Adrenal gland (tissue), 12 donors: ENCODE data around the gene CFD. TPM values are rescaled to one million over a fixed set of nuclear protein-coding genes. Genes with fewer than 3 reads are reported as not detected.
"Not testable (repeated sequence)": the region's sequence is repeated elsewhere in the genome, so short reads cannot be mapped to it uniquely, and the experiment has no call there.

Experiments used
- DNase-seq, 7 donors: peaks; one replicate each; pipeline ENCODE4 v3.0.0-alpha.2; 2019 to 2020
- H3K27ac ChIP-seq, 5 donors: fragments of 200-600 bp; sonication (generic) in 4 of 5; 1 replicate in 3 of 5; 2 replicates in 2 of 5; pipeline versions ENCODE4 v1.5.1 to v1.8.0; 2016 to 2020; ENCODE audit warnings: mild to moderate bottlenecking in 1 of 5
- H3K27me3 ChIP-seq: fragments of 200-600 bp; 2 replicates; pipeline ENCODE4 v1.8.0; 2021
- H3K36me3 ChIP-seq, 2 donors: fragments of 200-600 bp; replicated peaks in 1 of 2; 1 replicate in 1 of 2; 2 replicates in 1 of 2; pipeline versions ENCODE4 v1.5.1 to v1.8.0; 2018 to 2022
- H3K4me1 ChIP-seq, 2 donors: fragments of 200-600 bp; replicated peaks in 1 of 2; 1 replicate in 1 of 2; 2 replicates in 1 of 2; pipeline versions ENCODE4 v1.5.1 to v1.8.0; 2018 to 2021
- H3K4me3 ChIP-seq, 4 donors: fragments of 200-600 bp; sonication (generic) in 3 of 4; one replicate each; pipeline ENCODE4 v1.5.1; 2016 to 2018
- H3K9me3 ChIP-seq, 3 donors: fragments of 200-600 bp; sonication (generic) in 1 of 3; replicated peaks in 1 of 3; 1 replicate in 2 of 3; 2 replicates in 1 of 3; pipeline versions ENCODE4 v1.5.1 to v1.8.0; 2016 to 2021
- POLR2A ChIP-seq, 2 donors: fragments of 450-650 bp; IDR thresholded peaks; one replicate each; pipeline ENCODE4 v1.6.1; 2017; ENCODE audit warnings: antibody characterized with exemption in 2 of 2, mild to moderate bottlenecking in 2 of 2, moderate library complexity in 1 of 2
- WGBS, 4 donors: extraction: QIAGEN DNeasy Blood & Tissue Kit in 2 of 4; methylation state at CpG; one replicate each; pipeline versions ENCODE4 v1.1.5 to v1.1.7; 2013 to 2017; 5-methylcytosine and 5-hydroxymethylcytosine counted together
- intact Hi-C, 2 donors: fragments of 100-400 bp; cut with DNase I; formaldehyde crosslinking; loops; one replicate each; pipeline versions ENCODE4 v1.14.1 to v1.15.0; 2022 to 2023
- polyA plus RNA-seq, 3 donors: library from polyadenylated mRNA; stranded (reverse); fragments of 200-250 nt in 2 of 3; fragments of 350-450 nt in 1 of 3; fragmentation: Illumina TruSeq in 1 of 3; extraction: RNeasy Lipid Tissue Mini Kit (QIAGEN cat#74804) in 1 of 3; gene quantifications; one replicate each; pipeline ENCODE4 v1.2.3, GENCODE V29; 2013 to 2014
- total RNA-seq, 9 donors: library from RNA; depleted of rRNA in 4 of 9; stranded (reverse); fragments of >200 nt in 4 of 9; fragments of 120-200 nt in 1 of 9; fragmentation: NEBNext Ultra II Directional in 1 of 9; extraction: Animal tissue kit (Norgen Biotek cat#: 25700) in 1 of 9; gene quantifications; one replicate each; pipeline versions ENCODE4 v1.1.0 to v1.2.4, GENCODE V29; 2013 to 2023
- TF ChIP-seq, protein P1 (sequence below), 6 experiments: fragments of 450-650 bp in 4 of 6; fragments of 200-600 bp in 2 of 6; sonication (generic) in 1 of 6; IDR thresholded peaks; 1 replicate in 5 of 6; 2 replicates in 1 of 6; pipeline versions ENCODE4 v1.5.1 to v1.8.0; 2016 to 2021; ENCODE audit warnings: antibody characterized with exemption in 6 of 6, mild to moderate bottlenecking in 2 of 6, moderate library complexity in 1 of 6
- donor health status: healthy with polysubstance abuse.
- donor health status: Bipolar disorder and iron deficiency.
- donor health status: DM: yes; HTN: yes; CAD: no.
- donor health status: DM: no; HTN: no; CAD: no.
- donor health status: DM: no; HTN: no; CAD: no.
- donor health status: DM: yes; HTN: yes; CAD: no.

Gene CFD
- total and polyA plus RNA-seq, 12 donors, result 0.92 to 466 (median 55.1) TPM

DNA sequence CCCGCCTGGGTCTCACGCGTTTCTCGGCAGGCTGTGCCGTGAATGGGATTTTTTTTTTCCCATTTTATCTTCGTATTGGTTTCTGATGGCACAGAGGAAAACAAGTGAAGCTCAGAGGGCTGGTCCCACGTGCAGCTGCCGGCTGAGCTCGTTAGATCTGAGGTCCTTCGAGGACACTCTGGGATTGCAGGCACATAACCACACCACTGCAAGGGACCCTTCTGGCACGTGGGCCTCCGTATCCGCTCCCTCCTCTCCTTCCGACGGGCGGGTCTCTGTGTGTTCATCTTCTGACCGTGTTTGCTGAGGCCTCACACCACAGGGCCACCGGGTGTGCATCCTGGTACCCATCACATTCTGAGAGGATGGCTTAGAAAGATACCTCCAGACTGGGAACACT, 16.6 kb downstream of the CFD start:
- TF ChIP-seq POLR2A (IDR thresholded peaks at IDR 0.05), result no peak
- TF ChIP-seq, protein P1, sequence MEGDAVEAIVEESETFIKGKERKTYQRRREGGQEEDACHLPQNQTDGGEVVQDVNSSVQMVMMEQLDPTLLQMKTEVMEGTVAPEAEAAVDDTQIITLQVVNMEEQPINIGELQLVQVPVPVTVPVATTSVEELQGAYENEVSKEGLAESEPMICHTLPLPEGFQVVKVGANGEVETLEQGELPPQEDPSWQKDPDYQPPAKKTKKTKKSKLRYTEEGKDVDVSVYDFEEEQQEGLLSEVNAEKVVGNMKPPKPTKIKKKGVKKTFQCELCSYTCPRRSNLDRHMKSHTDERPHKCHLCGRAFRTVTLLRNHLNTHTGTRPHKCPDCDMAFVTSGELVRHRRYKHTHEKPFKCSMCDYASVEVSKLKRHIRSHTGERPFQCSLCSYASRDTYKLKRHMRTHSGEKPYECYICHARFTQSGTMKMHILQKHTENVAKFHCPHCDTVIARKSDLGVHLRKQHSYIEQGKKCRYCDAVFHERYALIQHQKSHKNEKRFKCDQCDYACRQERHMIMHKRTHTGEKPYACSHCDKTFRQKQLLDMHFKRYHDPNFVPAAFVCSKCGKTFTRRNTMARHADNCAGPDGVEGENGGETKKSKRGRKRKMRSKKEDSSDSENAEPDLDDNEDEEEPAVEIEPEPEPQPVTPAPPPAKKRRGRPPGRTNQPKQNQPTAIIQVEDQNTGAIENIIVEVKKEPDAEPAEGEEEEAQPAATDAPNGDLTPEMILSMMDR (IDR thresholded peaks at IDR 0.05), result no peak
- peaks cover 0 to 30% of the 10 kb centered on the region in 2 donors for H3K36me3 ChIP-seq
- 84 to 89% (median 87%) methylated on average over 15 to 18 of the region's 18 CpGs for WGBS, 4 donors
- peaks cover 8 to 9% of the 10 kb centered on the region in 2 donors for H3K4me1 ChIP-seq
- intact Hi-C loops, result no loop called here
- no peak overlapping the region for H3K27ac ChIP-seq
- DNase-seq, result no peak
- no peak overlapping the region for H3K4me3 ChIP-seq
- no peaks in the 10 kb centered on the region for H3K9me3 ChIP-seq
- no peaks in the 10 kb centered on the region for H3K27me3 ChIP-seq

DNA sequence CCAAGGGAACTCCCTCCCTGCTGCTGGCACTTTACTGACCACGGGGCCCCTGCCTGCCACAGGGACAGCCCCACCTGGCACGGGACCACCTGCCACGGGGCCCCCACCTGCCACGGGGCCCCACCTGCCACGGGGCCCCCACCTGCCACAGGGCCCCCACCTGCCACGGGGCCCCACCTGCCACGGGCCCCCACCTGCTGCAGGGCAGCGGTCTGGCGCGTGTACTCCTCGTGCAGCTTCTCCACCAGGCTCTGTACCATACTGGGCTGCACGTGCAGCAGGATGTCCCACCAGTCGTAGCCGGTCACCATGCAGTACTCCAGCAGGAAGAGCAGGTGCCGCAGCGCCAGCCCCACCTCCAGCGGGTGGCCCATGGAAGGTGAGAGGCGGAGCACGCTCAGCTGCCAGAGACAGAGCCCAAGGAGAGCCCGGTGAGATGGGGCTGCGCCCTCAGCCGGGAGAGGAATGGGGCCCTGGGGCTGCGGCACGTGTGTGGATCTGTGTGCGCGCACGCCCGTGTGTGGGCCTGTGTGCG, 17.4 kb downstream of the CFD start:
- H3K4me1 ChIP-seq, result peaks cover 7 to 8% of the 10 kb centered on the region in 2 donors
- H3K9me3 ChIP-seq, result no peaks in the 10 kb centered on the region
- no peak overlapping the region for H3K4me3 ChIP-seq
- no peak for DNase-seq
- H3K27ac ChIP-seq, result no peak overlapping the region
- WGBS, 4 donors, result 80 to 94% (median 90%) methylated on average over 7 to 29 of the region's 29 CpGs
- intact Hi-C loops, result no loop called here
- H3K27me3 ChIP-seq, result no peaks in the 10 kb centered on the region
- H3K36me3 ChIP-seq, result peaks cover 0 to 33% of the 10 kb centered on the region in 2 donors
- TF ChIP-seq, protein P1 (IDR thresholded peaks at IDR 0.05), result no peak
- no peak for TF ChIP-seq POLR2A (IDR thresholded peaks at IDR 0.05)

DNA sequence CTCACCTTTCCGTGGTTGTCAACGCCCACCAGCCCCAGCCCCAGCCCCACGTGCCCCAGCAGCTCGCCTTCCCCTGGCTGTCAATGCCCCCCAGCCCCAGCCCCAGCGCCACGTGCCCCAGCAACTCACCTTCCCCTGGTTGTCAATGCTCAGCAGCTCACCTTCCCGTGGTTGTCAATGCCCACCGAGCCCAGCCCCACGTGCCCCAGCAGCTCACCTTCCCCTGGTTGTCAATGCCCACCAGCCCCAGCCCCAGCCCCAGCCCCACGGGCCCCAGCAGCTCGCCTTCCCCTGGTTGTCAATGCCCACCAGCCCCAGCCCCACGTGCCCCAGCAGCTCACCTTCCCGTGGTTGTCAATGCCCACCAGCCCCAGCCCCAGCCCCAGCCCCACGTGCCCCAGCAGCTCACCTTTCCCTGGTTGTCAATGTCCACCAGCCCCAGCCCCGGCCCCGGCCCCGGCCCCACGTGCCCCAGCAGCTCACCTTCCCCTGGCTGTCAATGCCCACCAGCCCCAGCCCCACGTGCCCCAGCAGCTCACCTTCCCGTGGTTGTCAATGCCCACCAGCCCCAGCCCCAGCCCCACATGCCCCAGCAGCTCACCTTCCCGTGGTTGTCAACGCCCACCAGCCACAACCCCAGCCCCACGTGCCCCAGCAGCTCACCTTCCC, 18.7 kb downstream of the CFD start:
- H3K4me1 ChIP-seq, DNase-seq, H3K4me3 ChIP-seq, H3K27me3 ChIP-seq, H3K27ac ChIP-seq, H3K9me3 ChIP-seq, intact Hi-C loops: not testable (repeated sequence)
- 80 to 100% (median 90%) methylated on average over 2 to 23 of the region's 23 CpGs for WGBS, 4 donors
- peaks cover 0 to 41% of the 10 kb centered on the region in 2 donors for H3K36me3 ChIP-seq

GRCh38 chr19:878751-879561, 19.5 kb downstream of the CFD start:
- H3K9me3 ChIP-seq, H3K4me3 ChIP-seq, H3K4me1 ChIP-seq, H3K27me3 ChIP-seq, DNase-seq, intact Hi-C loops, H3K27ac ChIP-seq: not testable (repeated sequence)
- WGBS, 4 donors, result 88 to 92% (median 91%) methylated on average over 7 to 24 of the region's 24 CpGs
- H3K36me3 ChIP-seq, result peaks cover 0 to 43% of the 10 kb centered on the region in 2 donors

DNA sequence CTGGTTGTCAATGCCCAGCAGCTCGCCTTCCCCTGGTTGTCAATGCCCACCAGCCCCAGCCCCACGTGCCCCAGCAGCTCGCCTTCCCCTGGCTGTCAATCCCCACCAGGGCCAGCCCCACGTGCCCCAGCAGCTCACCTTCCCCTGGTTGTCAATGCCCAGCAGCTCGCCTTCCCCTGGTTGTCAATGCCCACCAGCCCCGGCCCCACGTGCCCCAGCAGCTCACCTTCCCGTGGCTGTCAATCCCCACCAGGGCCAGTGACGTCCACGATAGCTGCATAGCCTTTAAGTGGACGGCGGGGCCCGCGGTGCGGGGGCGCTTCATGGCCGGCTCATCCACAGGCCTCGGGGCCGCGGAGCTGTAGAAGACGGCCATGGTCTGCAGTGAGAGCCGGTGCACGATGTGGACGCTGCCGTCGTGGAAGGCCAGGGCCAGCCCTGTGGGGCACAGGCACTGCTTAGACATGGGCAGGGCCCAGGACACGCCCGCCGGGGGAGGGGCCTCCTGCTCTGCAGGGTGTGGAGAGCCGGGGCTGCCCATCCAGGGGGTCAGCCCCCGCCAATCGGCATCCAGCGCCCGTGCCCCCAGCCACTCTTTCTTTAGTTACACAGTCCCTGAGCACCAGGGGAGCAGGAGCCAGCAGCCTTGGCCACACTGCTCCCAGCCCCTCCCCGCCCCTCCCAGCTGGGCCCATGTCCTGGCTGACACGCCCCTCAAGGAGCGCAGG, 20.4 kb downstream of the CFD start:
- 82 to 93% (median 89%) methylated on average over 23 to 37 of the region's 37 CpGs for WGBS, 4 donors
- Histone ChIP-seq H3K4me1 (no peaks in the 10 kb centered on the region), H3K4me3 (no peak overlapping the region), H3K27me3 (no peaks in the 10 kb centered on the region), H3K9me3 (no peaks in the 10 kb centered on the region), H3K36me3 (peaks cover 0 to 41% of the 10 kb centered on the region in 2 donors), H3K27ac (no peak overlapping the region)
- no peak for TF ChIP-seq POLR2A (IDR thresholded peaks at IDR 0.05)
- TF ChIP-seq, protein P1 (IDR thresholded peaks at IDR 0.05), result no peak
- no peak for DNase-seq
- intact Hi-C loops, result no loop called here
